ENCODE results near the gene THSD7A.

Gene THSD7A

DNA sequence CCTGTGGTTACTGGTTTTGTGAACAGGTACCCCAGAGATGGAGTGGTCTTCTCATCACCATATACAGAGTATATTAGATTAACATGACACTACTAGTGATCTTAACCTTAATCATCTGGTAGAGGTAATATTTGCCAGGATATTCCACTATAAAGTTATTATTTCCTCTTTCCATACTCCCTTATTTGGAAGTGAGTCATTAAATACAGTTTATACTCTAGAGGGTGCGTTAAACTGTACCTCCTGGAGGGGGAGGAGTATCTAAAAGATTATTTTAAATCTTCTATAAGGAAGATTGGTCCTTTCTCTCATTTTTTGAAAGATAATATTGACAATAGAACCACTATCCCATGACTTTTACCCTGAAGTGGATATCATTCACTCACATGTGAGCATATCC is 85.4 kb downstream of the THSD7A start:
- TF ChIP-seq FOXP2 (optimal IDR thresholded peaks at IDR 0.05; ENCODE audit: borderline replicate concordance, extremely low read depth, extremely low read length, insufficient read depth) (no peak), POLR2AphosphoS5 (IDR thresholded peaks at IDR 0.05; ENCODE audit: low read depth, low read length) (no peak), SIN3A (IDR thresholded peaks at IDR 0.05; ENCODE audit: borderline replicate concordance, insufficient read depth, low read length) (no peak)

DNA sequence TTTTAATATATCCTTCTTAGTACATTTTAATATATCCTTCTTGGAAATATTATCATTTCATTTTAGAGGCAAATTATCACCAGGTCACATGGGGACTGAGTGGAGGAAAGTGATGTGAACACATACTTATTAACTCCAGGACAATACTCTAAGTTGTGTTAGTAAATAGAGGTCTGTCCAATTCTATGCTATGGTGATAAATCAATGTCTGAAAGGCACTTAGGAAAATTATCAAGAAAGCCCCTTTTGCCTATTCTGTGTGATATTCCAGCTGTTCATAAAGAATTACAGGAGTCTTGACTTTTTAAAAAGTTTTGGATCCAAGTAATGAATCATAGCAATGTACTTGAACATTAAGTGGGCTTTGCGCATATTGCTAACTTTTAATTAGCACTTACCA is 88.5 kb downstream of the THSD7A start:
- TF ChIP-seq POLR2AphosphoS5 (IDR thresholded peaks at IDR 0.05; ENCODE audit: low read depth, low read length) (no peak), FOXP2 (optimal IDR thresholded peaks at IDR 0.05; ENCODE audit: borderline replicate concordance, extremely low read depth, extremely low read length, insufficient read depth) (no peak), SIN3A (IDR thresholded peaks at IDR 0.05; ENCODE audit: borderline replicate concordance, insufficient read depth, low read length) (no peak)
- TF ChIP-seq, protein P1, sequence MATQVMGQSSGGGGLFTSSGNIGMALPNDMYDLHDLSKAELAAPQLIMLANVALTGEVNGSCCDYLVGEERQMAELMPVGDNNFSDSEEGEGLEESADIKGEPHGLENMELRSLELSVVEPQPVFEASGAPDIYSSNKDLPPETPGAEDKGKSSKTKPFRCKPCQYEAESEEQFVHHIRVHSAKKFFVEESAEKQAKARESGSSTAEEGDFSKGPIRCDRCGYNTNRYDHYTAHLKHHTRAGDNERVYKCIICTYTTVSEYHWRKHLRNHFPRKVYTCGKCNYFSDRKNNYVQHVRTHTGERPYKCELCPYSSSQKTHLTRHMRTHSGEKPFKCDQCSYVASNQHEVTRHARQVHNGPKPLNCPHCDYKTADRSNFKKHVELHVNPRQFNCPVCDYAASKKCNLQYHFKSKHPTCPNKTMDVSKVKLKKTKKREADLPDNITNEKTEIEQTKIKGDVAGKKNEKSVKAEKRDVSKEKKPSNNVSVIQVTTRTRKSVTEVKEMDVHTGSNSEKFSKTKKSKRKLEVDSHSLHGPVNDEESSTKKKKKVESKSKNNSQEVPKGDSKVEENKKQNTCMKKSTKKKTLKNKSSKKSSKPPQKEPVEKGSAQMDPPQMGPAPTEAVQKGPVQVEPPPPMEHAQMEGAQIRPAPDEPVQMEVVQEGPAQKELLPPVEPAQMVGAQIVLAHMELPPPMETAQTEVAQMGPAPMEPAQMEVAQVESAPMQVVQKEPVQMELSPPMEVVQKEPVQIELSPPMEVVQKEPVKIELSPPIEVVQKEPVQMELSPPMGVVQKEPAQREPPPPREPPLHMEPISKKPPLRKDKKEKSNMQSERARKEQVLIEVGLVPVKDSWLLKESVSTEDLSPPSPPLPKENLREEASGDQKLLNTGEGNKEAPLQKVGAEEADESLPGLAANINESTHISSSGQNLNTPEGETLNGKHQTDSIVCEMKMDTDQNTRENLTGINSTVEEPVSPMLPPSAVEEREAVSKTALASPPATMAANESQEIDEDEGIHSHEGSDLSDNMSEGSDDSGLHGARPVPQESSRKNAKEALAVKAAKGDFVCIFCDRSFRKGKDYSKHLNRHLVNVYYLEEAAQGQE (IDR thresholded peaks at IDR 0.05; ENCODE audit: insufficient read depth in 1 of 2, low read depth in 2 of 2, low read length in 2 of 2), result no peak

- TF ChIP-seq TAF1 (IDR thresholded peaks at IDR 0.05; ENCODE audit: borderline replicate concordance, insufficient read depth, low read length) (no peak), POLR2AphosphoS5 (IDR thresholded peaks at IDR 0.05; ENCODE audit: low read depth, low read length) (no peak), FOXP2 (optimal IDR thresholded peaks at IDR 0.05; ENCODE audit: borderline replicate concordance, extremely low read depth, extremely low read length, insufficient read depth) (no peak), SIN3A (IDR thresholded peaks at IDR 0.05; ENCODE audit: borderline replicate concordance, insufficient read depth, low read length) (no peak)
- TF ChIP-seq, protein P1 (IDR thresholded peaks at IDR 0.05; ENCODE audit: insufficient read depth in 1 of 2, low read depth in 2 of 2, low read length in 2 of 2), result no peak
These were observed 89.0 kb downstream of the THSD7A start for GRCh38 chr7:11743016-11743415.

DNA sequence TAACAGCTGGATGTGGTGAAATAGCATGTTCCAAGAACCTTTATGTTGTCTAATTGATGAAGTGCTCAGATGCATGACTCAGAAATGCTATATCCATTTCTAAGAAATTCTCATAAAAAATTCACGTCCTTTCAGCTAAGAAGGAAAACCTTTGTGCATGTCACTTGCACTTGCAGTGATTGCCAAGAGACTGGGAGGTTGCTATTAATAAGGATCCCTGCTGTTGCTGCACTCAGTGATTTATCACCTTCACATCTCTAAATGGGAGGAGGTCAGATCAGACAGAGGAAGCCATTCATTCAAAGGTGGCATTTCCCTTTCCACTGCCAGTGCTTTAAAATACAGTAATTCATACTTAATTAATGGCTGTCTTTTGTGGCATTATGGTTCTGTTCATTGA is 89.5 kb downstream of the THSD7A start:
- TF ChIP-seq TAF1 (IDR thresholded peaks at IDR 0.05; ENCODE audit: borderline replicate concordance, insufficient read depth, low read length) (no peak), SIN3A (IDR thresholded peaks at IDR 0.05; ENCODE audit: borderline replicate concordance, insufficient read depth, low read length) (no peak)

- no peak for TF ChIP-seq FOXP2 (optimal IDR thresholded peaks at IDR 0.05; ENCODE audit: borderline replicate concordance, extremely low read depth, extremely low read length, insufficient read depth)
- TF ChIP-seq, protein P1 (IDR thresholded peaks at IDR 0.05; ENCODE audit: insufficient read depth in 1 of 2, low read depth in 2 of 2, low read length in 2 of 2), result no peak
- no peak for TF ChIP-seq SIN3A (IDR thresholded peaks at IDR 0.05; ENCODE audit: borderline replicate concordance, insufficient read depth, low read length)
- no peak for TF ChIP-seq TAF1 (IDR thresholded peaks at IDR 0.05; ENCODE audit: borderline replicate concordance, insufficient read depth, low read length)
- no peak for TF ChIP-seq POLR2AphosphoS5 (IDR thresholded peaks at IDR 0.05; ENCODE audit: low read depth, low read length)
These were observed 94.3 kb downstream of the THSD7A start for GRCh38 chr7:11737723-11738122.

- TF ChIP-seq SIN3A (IDR thresholded peaks at IDR 0.05; ENCODE audit: borderline replicate concordance, insufficient read depth, low read length) (no peak), TAF1 (IDR thresholded peaks at IDR 0.05; ENCODE audit: borderline replicate concordance, insufficient read depth, low read length) (no peak), POLR2AphosphoS5 (IDR thresholded peaks at IDR 0.05; ENCODE audit: low read depth, low read length) (no peak), FOXP2 (optimal IDR thresholded peaks at IDR 0.05; ENCODE audit: borderline replicate concordance, extremely low read depth, extremely low read length, insufficient read depth) (no peak)
- TF ChIP-seq, protein P1 (IDR thresholded peaks at IDR 0.05; ENCODE audit: insufficient read depth in 1 of 2, low read depth in 2 of 2, low read length in 2 of 2), result no peak
These were observed 99.8 kb downstream of the THSD7A start for GRCh38 chr7:11732207-11732606.
